ENCODE results near the gene PIAS3. TPM values are rescaled to one million over a fixed set of nuclear protein-coding genes. Genes with fewer than 3 reads are reported as not detected.

PIAS3 gene
- total and polyA plus RNA-seq, 8 donors: 8.9 to 26.7 (median 11.2) TPM

GRCh38 chr1:145887631-145888030 is 28.8 kb upstream of the PIAS3 start:
- ATAC-seq: no peak
- H3K27me3 ChIP-seq: no peaks in the 10 kb centered on the region
- DNase-seq: no peak
- no peak for FAIRE-seq
- no peak for TF ChIP-seq CTCF (IDR thresholded peaks at IDR 0.05)
- WGBS, 2 donors: 46 to 49% methylated on average over 5 of the region's 5 CpGs
- H3K4me1 ChIP-seq: peaks cover 13 to 21% (median 18%) of the 10 kb centered on the region in 3 donors
- intact Hi-C loops (cut with DNase I): no loop called here
- H3K27ac ChIP-seq: peak overlapping the region in 2 of 4 donors; percentile 47 to 50
- no peak overlapping the region for H3K4me3 ChIP-seq
- no peaks in the 10 kb centered on the region for H3K9me3 ChIP-seq
- H3K36me3 ChIP-seq: no peaks in the 10 kb centered on the region

GRCh38 chr1:145886816-145887215 is 27.9 kb upstream of the PIAS3 start:
- ATAC-seq: no peak
- 78 to 79% methylated on average over 8 of the region's 8 CpGs for WGBS, 2 donors

GRCh38 chr1:145886390-145886789 is 27.5 kb upstream of the PIAS3 start:
- no peaks in the 10 kb centered on the region for H3K36me3 ChIP-seq
- WGBS, 2 donors: 46 to 52% methylated on average over 11 of the region's 11 CpGs
- no peak overlapping the region for H3K27ac ChIP-seq
- no peak for TF ChIP-seq CTCF (IDR thresholded peaks at IDR 0.05)
- DNase-seq (no peak), ATAC-seq (peak in 3 of 4 donors; percentile 8 to 27 (median 18)), FAIRE-seq (no peak)
- peaks cover 5 to 9% (median 8%) of the 10 kb centered on the region in 3 donors for H3K4me1 ChIP-seq
- intact Hi-C loops (cut with DNase I): no loop called here
- peak overlapping the region; percentile 50 to 69 (median 55) for H3K4me3 ChIP-seq
- H3K9me3 ChIP-seq: no peaks in the 10 kb centered on the region
- H3K27me3 ChIP-seq: no peaks in the 10 kb centered on the region

More at GRCh38 chr1:145886816-145887215, 27.9 kb upstream of the PIAS3 start:
- Histone ChIP-seq H3K36me3 (no peaks in the 10 kb centered on the region), H3K27me3 (no peaks in the 10 kb centered on the region), H3K4me1 (peaks cover 7 to 13% (median 12%) of the 10 kb centered on the region in 3 donors), H3K4me3 (no peak overlapping the region), H3K9me3 (no peaks in the 10 kb centered on the region), H3K27ac (no peak overlapping the region)
- no peak for FAIRE-seq
- no peak for DNase-seq
- intact Hi-C loops (cut with DNase I): no loop called here
- no peak for TF ChIP-seq CTCF (IDR thresholded peaks at IDR 0.05)

- peak within 1 kb of the TSS; percentile 50 to 69 (median 55) for H3K4me3 ChIP-seq
- WGBS, 2 donors: 0 to 1% methylated on average over 32 to 36 of the region's 36 CpGs
- H3K4me1 ChIP-seq: peaks cover 0 to 3% (median 3%) of the 10 kb centered on the region in 3 donors
- no peaks in the 10 kb centered on the region for H3K9me3 ChIP-seq
- no peaks in the 10 kb centered on the region for H3K27me3 ChIP-seq
- FAIRE-seq: no peak
- intact Hi-C loops (cut with DNase I): no loop called here
- no peak within 1 kb of the TSS for H3K27ac ChIP-seq
- no peaks in the 10 kb centered on the region for H3K36me3 ChIP-seq
- peak; percentile 90 to 96 (median 96) for ATAC-seq
- no peak for TF ChIP-seq CTCF (IDR thresholded peaks at IDR 0.05)
- peak; percentile 71 to 93 (median 80) for DNase-seq
Measured at GRCh38 chr1:145885738-145886287, 26.9 kb upstream of the PIAS3 start, which contains the start of gene ANKRD35. Gene ANKRD35, minus strand, starts transcription at chr1:145885866. Its CDS starts 108 bp downstream, at chr1:145885758.

- no peak overlapping the region for H3K4me3 ChIP-seq
- H3K27me3 ChIP-seq: no peaks in the 10 kb centered on the region
- H3K27ac ChIP-seq: no peak overlapping the region
- H3K36me3 ChIP-seq: no peaks in the 10 kb centered on the region
- DNase-seq (no peak), FAIRE-seq (no peak), ATAC-seq (no peak)
- no peaks in the 10 kb centered on the region for H3K4me1 ChIP-seq
- TF ChIP-seq CTCF (IDR thresholded peaks at IDR 0.05): no peak
- intact Hi-C loops (cut with DNase I): no loop called here
- no peaks in the 10 kb centered on the region for H3K9me3 ChIP-seq
- 91 to 95% methylated on average over 1 of the region's 1 CpG for WGBS, 2 donors
Measured at GRCh38 chr1:145884675-145885074, 25.8 kb upstream of the PIAS3 start.
